GM23338 (cell line): ENCODE data around the gene RBP7. TPM values are rescaled to one million over a fixed set of nuclear protein-coding genes. Genes with fewer than 3 reads are reported as not detected.
"Not testable (repeated sequence)": the region's sequence is repeated elsewhere in the genome, so short reads cannot be mapped to it uniquely, and the experiment has no call there.

Experiments used
- ATAC-seq: fragments of 200-7000 bp; cut with Tn5 transposase; 3 replicates; pipeline ENCODE4 v1.9.1; 2020
- DNase-seq: peaks from one replicate; pipeline ENCODE4 v3.0.0-alpha.2; 2015; ENCODE audit warnings: low spot score
- H2AFZ ChIP-seq: fragments of 200-600 bp; sonication (generic); 2 replicates; pipeline ENCODE4 v1.8.0; 2016; ENCODE audit warnings: antibody characterized with exemption, mild to moderate bottlenecking, moderate library complexity
- H3F3A ChIP-seq: fragments of 200-600 bp; sonication (generic); replicated peaks from 2 replicates; pipeline ENCODE4 v1.8.0; 2017; ENCODE audit warnings: antibody characterized with exemption, mixed run types, low read depth
- H3K27ac ChIP-seq: fragments of 200-600 bp; sonication (generic); 2 replicates; pipeline ENCODE4 v1.6.1; 2016; ENCODE audit warnings: low read depth
- H3K27me3 ChIP-seq: fragments of 200-600 bp; sonication (generic); 2 replicates; pipeline ENCODE4 v1.8.0; 2016; ENCODE audit warnings: mild to moderate bottlenecking, mixed run types, moderate library complexity; ENCODE audit not compliant: insufficient read depth
- H3K36me3 ChIP-seq: fragments of 200-600 bp; sonication (generic); 2 replicates; pipeline ENCODE4 v1.8.0; 2016; ENCODE audit warnings: mild to moderate bottlenecking; ENCODE audit not compliant: insufficient read depth
- H3K4me1 ChIP-seq: fragments of 200-600 bp; sonication (generic); 2 replicates; pipeline ENCODE4 v1.8.0; 2016; ENCODE audit warnings: mild to moderate bottlenecking, moderate library complexity; ENCODE audit not compliant: insufficient read depth
- H3K4me2 ChIP-seq: fragments of 200-600 bp; sonication (generic); 2 replicates; pipeline ENCODE4 v1.7.1; 2017; ENCODE audit warnings: mixed run types
- H3K4me3 ChIP-seq: fragments of 200-600 bp; sonication (generic); 2 replicates; pipeline ENCODE4 v1.6.1; 2016; ENCODE audit warnings: mixed run types
- H3K79me2 ChIP-seq: fragments of 200-600 bp; sonication (generic); replicated peaks from 2 replicates; pipeline ENCODE4 v1.8.0; 2017; ENCODE audit warnings: mild to moderate bottlenecking; ENCODE audit not compliant: insufficient read depth
- H3K9me2 ChIP-seq: fragments of 200-600 bp; sonication (generic); 2 replicates; pipeline ENCODE4 v1.8.0; 2017; ENCODE audit not compliant: insufficient read depth
- H4K20me1 ChIP-seq: fragments of 200-600 bp; sonication (generic); replicated peaks from 2 replicates; pipeline ENCODE4 v1.8.0; 2017; ENCODE audit warnings: mild to moderate bottlenecking; ENCODE audit not compliant: insufficient read depth
- H3K27ac Mint-ChIP-seq: 2 replicates; pipeline ENCODE4 v1.8.0; 2020; ENCODE audit warnings: inconsistent platforms, mild to moderate bottlenecking, moderate library complexity, mixed read lengths
- H3K27me3 Mint-ChIP-seq: 3 replicates; pipeline ENCODE4 v1.8.0; 2022; ENCODE audit warnings: low read depth, mild to moderate bottlenecking, moderate library complexity, mixed read lengths, inconsistent platforms; ENCODE audit not compliant: insufficient read depth, poor library complexity
- H3K36me3 Mint-ChIP-seq: 3 replicates; pipeline ENCODE4 v1.8.0; 2021; ENCODE audit warnings: low read depth, mild to moderate bottlenecking, inconsistent platforms, moderate library complexity, mixed read lengths
- H3K4me1 Mint-ChIP-seq: 3 replicates; pipeline ENCODE4 v1.8.0; 2020; ENCODE audit warnings: mild to moderate bottlenecking, inconsistent platforms, mixed read lengths
- H3K4me3 Mint-ChIP-seq: 3 replicates; pipeline ENCODE4 v1.8.0; 2021; ENCODE audit warnings: moderate library complexity, mild to moderate bottlenecking, inconsistent platforms, mixed read lengths
- H3K9me3 Mint-ChIP-seq: 3 replicates; pipeline ENCODE4 v1.8.0; 2020; ENCODE audit warnings: moderate library complexity, mild to moderate bottlenecking, inconsistent platforms, mixed read lengths
- NANOG ChIP-seq: IDR thresholded peaks from 2 replicates; pipeline ENCODE4 v1.6.1; 2016; ENCODE audit warnings: antibody characterized with exemption, borderline replicate concordance
- STAT1 ChIP-seq: IDR thresholded peaks from one replicate; pipeline ENCODE4 v1.6.1; 2016; ENCODE audit warnings: antibody characterized with exemption; ENCODE audit not compliant: unreplicated experiment
- polyA plus RNA-seq: library from polyadenylated mRNA; unstranded; fragments of >200 nt; fragmentation: Nextera tagmentation; extraction: Ambion mirVana; gene quantifications from 2 replicates; pipeline ENCODE4 v1.2.1, GENCODE V29; 2016
- total RNA-seq: library from RNA; depleted of rRNA; stranded (reverse); fragments of >200 nt; shearing (Covaris generic); gene quantifications from 2 replicates; pipeline ENCODE4 v1.2.3, GENCODE V29; 2014
- TF ChIP-seq, protein P1 (sequence below), 2 experiments: fragments of 200-600 bp in 1 of 2; sonication (generic) in 1 of 2; conservative IDR thresholded peaks; 2 replicates each; pipeline versions ENCODE4 v1.5.1 to v1.6.1; 2016 to 2017; ENCODE audit warnings: antibody characterized with exemption in 2 of 2, low read depth in 2 of 2, mild to moderate bottlenecking in 2 of 2, moderate library complexity in 1 of 2
- TF ChIP-seq, protein P2 (sequence below): IDR thresholded peaks from 2 replicates; pipeline ENCODE4 v1.6.1; 2016; ENCODE audit warnings: antibody characterized with exemption
- TF ChIP-seq, protein P3 (sequence below): IDR thresholded peaks from one replicate; pipeline ENCODE4 v1.6.1; 2018; ENCODE audit warnings: antibody characterized with exemption; ENCODE audit not compliant: unreplicated experiment

Gene RBP7
- total and polyA plus RNA-seq, 2 experiments from 2014 or later: 3.2 to 16.7 TPM

DNA sequence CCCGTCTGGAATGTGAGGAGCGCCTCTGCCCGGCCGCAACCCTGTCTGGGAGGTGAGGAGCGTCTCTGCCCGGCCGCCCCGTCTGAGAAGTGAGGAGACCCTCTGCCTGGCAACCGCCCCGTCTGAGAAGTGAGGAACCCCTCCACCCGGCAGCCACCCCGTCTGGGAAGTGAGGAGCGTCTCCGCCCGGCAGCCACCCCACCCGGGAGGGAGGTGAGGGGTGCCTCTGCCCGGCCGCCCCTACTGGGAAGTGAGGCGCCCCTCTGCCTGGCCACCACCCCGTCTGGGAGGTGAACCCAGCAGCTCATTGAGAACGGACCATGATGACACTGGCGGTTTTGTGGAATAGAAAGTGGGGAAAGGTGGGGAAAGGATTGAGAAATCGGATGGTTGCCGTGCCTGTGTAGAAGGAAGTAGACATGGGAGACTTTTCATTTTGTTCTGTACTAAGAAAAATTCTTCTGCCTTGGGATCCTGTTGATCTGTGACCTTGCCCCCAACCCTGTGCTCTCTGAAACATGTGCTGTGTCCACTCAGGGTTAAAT, 32.0 kb downstream of the RBP7 start:
- H3K27ac ChIP-seq, H3K4me2 ChIP-seq, H3K9me2 ChIP-seq, H2AFZ ChIP-seq, H3K4me1 ChIP-seq, H3K4me1 Mint-ChIP-seq, DNase-seq, H3K4me3 ChIP-seq, H3K79me2 ChIP-seq, H3K36me3 ChIP-seq, H3K9me3 Mint-ChIP-seq, H3K4me3 Mint-ChIP-seq, H3K36me3 Mint-ChIP-seq, H4K20me1 ChIP-seq, H3K27me3 ChIP-seq, H3K27me3 Mint-ChIP-seq, H3F3A ChIP-seq, ATAC-seq, H3K27ac Mint-ChIP-seq: not testable (repeated sequence)

DNA sequence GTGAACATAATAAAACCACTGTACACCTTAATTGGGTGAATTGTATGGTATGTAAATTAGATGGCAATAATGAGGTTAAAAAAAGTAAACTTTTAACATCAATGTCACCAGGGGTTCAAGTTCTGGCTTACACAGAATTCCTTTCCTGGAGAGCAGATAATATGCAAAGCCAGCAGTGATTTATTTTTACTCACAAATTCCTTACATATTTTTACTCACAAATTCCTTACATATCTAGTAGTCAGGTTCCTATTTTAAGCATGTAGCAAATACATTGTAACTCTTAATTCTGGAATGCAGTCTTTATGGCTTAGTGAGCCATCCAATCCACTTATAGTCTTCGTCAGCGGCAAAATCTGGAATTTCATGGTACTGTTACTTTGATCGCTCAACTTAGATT, 34.4 kb downstream of the RBP7 start:
- DNase-seq (no peak), ATAC-seq (no peak)
- H3K27ac Mint-ChIP-seq: no peak overlapping the region
- H3K27me3 Mint-ChIP-seq: peaks cover 6% of the 10 kb centered on the region
- TF ChIP-seq STAT1 (no peak), NANOG (no peak)
- TF ChIP-seq, protein P1, sequence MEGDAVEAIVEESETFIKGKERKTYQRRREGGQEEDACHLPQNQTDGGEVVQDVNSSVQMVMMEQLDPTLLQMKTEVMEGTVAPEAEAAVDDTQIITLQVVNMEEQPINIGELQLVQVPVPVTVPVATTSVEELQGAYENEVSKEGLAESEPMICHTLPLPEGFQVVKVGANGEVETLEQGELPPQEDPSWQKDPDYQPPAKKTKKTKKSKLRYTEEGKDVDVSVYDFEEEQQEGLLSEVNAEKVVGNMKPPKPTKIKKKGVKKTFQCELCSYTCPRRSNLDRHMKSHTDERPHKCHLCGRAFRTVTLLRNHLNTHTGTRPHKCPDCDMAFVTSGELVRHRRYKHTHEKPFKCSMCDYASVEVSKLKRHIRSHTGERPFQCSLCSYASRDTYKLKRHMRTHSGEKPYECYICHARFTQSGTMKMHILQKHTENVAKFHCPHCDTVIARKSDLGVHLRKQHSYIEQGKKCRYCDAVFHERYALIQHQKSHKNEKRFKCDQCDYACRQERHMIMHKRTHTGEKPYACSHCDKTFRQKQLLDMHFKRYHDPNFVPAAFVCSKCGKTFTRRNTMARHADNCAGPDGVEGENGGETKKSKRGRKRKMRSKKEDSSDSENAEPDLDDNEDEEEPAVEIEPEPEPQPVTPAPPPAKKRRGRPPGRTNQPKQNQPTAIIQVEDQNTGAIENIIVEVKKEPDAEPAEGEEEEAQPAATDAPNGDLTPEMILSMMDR (conservative IDR thresholded peaks at IDR 0.05; ENCODE audit: low read depth in 2 of 2): no peak
- TF ChIP-seq, protein P2, sequence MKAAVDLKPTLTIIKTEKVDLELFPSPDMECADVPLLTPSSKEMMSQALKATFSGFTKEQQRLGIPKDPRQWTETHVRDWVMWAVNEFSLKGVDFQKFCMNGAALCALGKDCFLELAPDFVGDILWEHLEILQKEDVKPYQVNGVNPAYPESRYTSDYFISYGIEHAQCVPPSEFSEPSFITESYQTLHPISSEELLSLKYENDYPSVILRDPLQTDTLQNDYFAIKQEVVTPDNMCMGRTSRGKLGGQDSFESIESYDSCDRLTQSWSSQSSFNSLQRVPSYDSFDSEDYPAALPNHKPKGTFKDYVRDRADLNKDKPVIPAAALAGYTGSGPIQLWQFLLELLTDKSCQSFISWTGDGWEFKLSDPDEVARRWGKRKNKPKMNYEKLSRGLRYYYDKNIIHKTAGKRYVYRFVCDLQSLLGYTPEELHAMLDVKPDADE: no peak
- TF ChIP-seq, protein P3, sequence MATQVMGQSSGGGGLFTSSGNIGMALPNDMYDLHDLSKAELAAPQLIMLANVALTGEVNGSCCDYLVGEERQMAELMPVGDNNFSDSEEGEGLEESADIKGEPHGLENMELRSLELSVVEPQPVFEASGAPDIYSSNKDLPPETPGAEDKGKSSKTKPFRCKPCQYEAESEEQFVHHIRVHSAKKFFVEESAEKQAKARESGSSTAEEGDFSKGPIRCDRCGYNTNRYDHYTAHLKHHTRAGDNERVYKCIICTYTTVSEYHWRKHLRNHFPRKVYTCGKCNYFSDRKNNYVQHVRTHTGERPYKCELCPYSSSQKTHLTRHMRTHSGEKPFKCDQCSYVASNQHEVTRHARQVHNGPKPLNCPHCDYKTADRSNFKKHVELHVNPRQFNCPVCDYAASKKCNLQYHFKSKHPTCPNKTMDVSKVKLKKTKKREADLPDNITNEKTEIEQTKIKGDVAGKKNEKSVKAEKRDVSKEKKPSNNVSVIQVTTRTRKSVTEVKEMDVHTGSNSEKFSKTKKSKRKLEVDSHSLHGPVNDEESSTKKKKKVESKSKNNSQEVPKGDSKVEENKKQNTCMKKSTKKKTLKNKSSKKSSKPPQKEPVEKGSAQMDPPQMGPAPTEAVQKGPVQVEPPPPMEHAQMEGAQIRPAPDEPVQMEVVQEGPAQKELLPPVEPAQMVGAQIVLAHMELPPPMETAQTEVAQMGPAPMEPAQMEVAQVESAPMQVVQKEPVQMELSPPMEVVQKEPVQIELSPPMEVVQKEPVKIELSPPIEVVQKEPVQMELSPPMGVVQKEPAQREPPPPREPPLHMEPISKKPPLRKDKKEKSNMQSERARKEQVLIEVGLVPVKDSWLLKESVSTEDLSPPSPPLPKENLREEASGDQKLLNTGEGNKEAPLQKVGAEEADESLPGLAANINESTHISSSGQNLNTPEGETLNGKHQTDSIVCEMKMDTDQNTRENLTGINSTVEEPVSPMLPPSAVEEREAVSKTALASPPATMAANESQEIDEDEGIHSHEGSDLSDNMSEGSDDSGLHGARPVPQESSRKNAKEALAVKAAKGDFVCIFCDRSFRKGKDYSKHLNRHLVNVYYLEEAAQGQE: no peak
- no peak overlapping the region for H3K4me3 Mint-ChIP-seq
- no peak overlapping the region for H3K4me2 ChIP-seq
- no peak overlapping the region for H3K4me3 ChIP-seq
- peaks cover 6% of the 10 kb centered on the region for H3K36me3 Mint-ChIP-seq
- H2AFZ ChIP-seq: no peak overlapping the region
- H3K9me3 Mint-ChIP-seq: peaks cover 5% of the 10 kb centered on the region; the same call in 1 of the 3 replicates
- H3F3A ChIP-seq: peaks cover 6% of the 10 kb centered on the region; the same call in 1 of the 2 replicates
- H3K27me3 ChIP-seq: no peaks in the 10 kb centered on the region
- H3K79me2 ChIP-seq: peaks cover 31% of the 10 kb centered on the region
- no peaks in the 10 kb centered on the region for H3K9me2 ChIP-seq
- peaks cover 8% of the 10 kb centered on the region for H3K4me1 Mint-ChIP-seq
- peaks cover 9% of the 10 kb centered on the region; the same call in 1 of the 2 replicates for H3K4me1 ChIP-seq
- 0 out of 2 replicates have a peak, but pooled peaks cover 3% of the 10 kb centered on the region for H4K20me1 ChIP-seq
- no peaks in the 10 kb centered on the region for H3K36me3 ChIP-seq
- H3K27ac ChIP-seq: no peak overlapping the region
